Prostate gland (tissue), 2 donors: ENCODE data around the gene TTC27.

ENCODE experiments used
- POLR2A ChIP-seq: fragments of 450-650 bp; IDR thresholded peaks from one replicate; pipeline ENCODE4 v1.6.1; 2016; ENCODE audit warnings: antibody characterized with exemption, mild to moderate bottlenecking
- POLR2AphosphoS5 ChIP-seq: sonication (generic); formaldehyde crosslinking; IDR thresholded peaks from one replicate; pipeline ENCODE4 v1.6.1; 2017; ENCODE audit warnings: antibody characterized with exemption
- TF ChIP-seq, protein P1 (sequence below), 4 experiments: fragments of 200-600 bp in 2 of 4; fragments of 450-650 bp in 2 of 4; sonication (generic) in 2 of 4; IDR thresholded peaks; 1 replicate in 3 of 4; 2 replicates in 1 of 4; pipeline ENCODE4 v1.5.1; 2016 to 2019; ENCODE audit warnings: antibody characterized with exemption in 4 of 4, mild to moderate bottlenecking in 2 of 4, moderate library complexity in 2 of 4

DNA sequence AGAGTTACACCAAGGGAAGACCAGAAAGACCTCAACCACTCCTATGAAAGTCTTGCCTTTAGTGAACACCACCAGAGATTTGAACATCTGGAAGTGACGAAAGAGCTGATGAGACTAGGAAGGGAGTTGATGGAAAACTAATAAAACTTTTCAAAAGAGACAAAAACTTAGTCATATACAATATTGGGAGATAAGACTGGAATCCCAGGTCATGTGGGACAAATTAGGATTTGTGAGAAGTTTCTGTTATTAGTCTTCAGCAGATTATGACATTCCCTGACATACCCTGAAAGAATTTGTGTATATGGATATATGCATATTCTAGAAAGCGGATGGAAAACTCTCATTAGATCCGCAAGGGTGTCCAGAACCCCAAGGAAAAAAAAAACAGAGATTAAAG lies 173.9 kb downstream of the TTC27 start:
- TF ChIP-seq, protein P1, sequence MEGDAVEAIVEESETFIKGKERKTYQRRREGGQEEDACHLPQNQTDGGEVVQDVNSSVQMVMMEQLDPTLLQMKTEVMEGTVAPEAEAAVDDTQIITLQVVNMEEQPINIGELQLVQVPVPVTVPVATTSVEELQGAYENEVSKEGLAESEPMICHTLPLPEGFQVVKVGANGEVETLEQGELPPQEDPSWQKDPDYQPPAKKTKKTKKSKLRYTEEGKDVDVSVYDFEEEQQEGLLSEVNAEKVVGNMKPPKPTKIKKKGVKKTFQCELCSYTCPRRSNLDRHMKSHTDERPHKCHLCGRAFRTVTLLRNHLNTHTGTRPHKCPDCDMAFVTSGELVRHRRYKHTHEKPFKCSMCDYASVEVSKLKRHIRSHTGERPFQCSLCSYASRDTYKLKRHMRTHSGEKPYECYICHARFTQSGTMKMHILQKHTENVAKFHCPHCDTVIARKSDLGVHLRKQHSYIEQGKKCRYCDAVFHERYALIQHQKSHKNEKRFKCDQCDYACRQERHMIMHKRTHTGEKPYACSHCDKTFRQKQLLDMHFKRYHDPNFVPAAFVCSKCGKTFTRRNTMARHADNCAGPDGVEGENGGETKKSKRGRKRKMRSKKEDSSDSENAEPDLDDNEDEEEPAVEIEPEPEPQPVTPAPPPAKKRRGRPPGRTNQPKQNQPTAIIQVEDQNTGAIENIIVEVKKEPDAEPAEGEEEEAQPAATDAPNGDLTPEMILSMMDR (IDR thresholded peaks at IDR 0.05), result no peak
- TF ChIP-seq POLR2AphosphoS5 (no peak), POLR2A (no peak)
